Liver (tissue), 9 donors: Measurements from ENCODE around the gene C5orf34. TPM values are rescaled to one million over a fixed set of nuclear protein-coding genes. Genes with fewer than 3 reads are reported as not detected.
A peak's percentile ranks its signal among the peaks of the same experiment; 100 is the strongest.

ENCODE experiments used
- DNase-seq: peaks from one replicate; pipeline ENCODE4 v3.0.0-alpha.2; 2017; ENCODE audit warnings: low spot score
- H3K27ac ChIP-seq, 2 donors: one replicate each; pipeline ENCODE4 v1.7.0; 2013; ENCODE audit warnings: inconsistent platforms in 2 of 2, low read length in 2 of 2, control low read depth in 1 of 2, low read depth in 1 of 2, mild to moderate bottlenecking in 1 of 2
- H3K27me3 ChIP-seq, 4 donors: one replicate each; pipeline versions ENCODE4 v1.6.1 to v1.7.0; 2013; ENCODE audit warnings: low read length in 3 of 4, inconsistent platforms in 1 of 4, mild to moderate bottlenecking in 1 of 4, moderate library complexity in 1 of 4; ENCODE audit not compliant: control insufficient read depth in 4 of 4, insufficient read depth in 4 of 4
- H3K36me3 ChIP-seq, 4 donors: one replicate each; pipeline versions ENCODE4 v1.6.1 to v1.7.0; 2013; ENCODE audit warnings: low read length in 3 of 4, mild to moderate bottlenecking in 3 of 4, low read depth in 1 of 4, moderate library complexity in 1 of 4; ENCODE audit not compliant: control insufficient read depth in 4 of 4, insufficient read depth in 3 of 4
- H3K4me1 ChIP-seq, 4 donors: one replicate each; pipeline versions ENCODE4 v1.6.1 to v1.7.0; 2013; ENCODE audit warnings: low read length in 3 of 4, mild to moderate bottlenecking in 3 of 4, moderate library complexity in 1 of 4; ENCODE audit not compliant: control insufficient read depth in 4 of 4, insufficient read depth in 4 of 4
- H3K4me3 ChIP-seq, 3 donors: one replicate each; pipeline versions ENCODE4 v1.6.1 to v1.7.0; 2013; ENCODE audit warnings: low read length in 3 of 3, control low read depth in 1 of 3, low read depth in 1 of 3, mild to moderate bottlenecking in 1 of 3
- H3K9ac ChIP-seq, 2 donors: one replicate each; pipeline ENCODE4 v1.7.0; 2013; ENCODE audit warnings: low read length in 2 of 2, mild to moderate bottlenecking in 2 of 2, moderate library complexity in 2 of 2, control low read depth in 1 of 2, low read depth in 1 of 2
- H3K9me3 ChIP-seq, 4 donors: one replicate each; pipeline versions ENCODE4 v1.6.1 to v1.7.0; 2013; ENCODE audit warnings: low read length in 3 of 4; ENCODE audit not compliant: control insufficient read depth in 4 of 4
- EGR1 ChIP-seq, 2 donors: IDR thresholded peaks; 2 replicates each; pipeline ENCODE4 v1.6.1; 2016 to 2018; ENCODE audit warnings: antibody characterized with exemption in 2 of 2, low read depth in 2 of 2
- FOXA1 ChIP-seq: IDR thresholded peaks from 2 replicates; pipeline ENCODE4 v1.6.1; 2016; ENCODE audit warnings: antibody characterized with exemption
- FOXA2 ChIP-seq: IDR thresholded peaks from 2 replicates; pipeline ENCODE4 v1.6.1; 2016; ENCODE audit warnings: antibody characterized with exemption
- GABPA ChIP-seq, 2 donors: IDR thresholded peaks in 1 of 2; conservative IDR thresholded peaks in 1 of 2; 2 replicates each; pipeline ENCODE4 v1.6.1; 2016; ENCODE audit warnings: antibody characterized with exemption in 2 of 2, mild to moderate bottlenecking in 1 of 2, moderate library complexity in 1 of 2
- HNF4A ChIP-seq, 2 donors: conservative IDR thresholded peaks; 2 replicates each; pipeline ENCODE4 v1.6.1; 2016; ENCODE audit warnings: antibody characterized with exemption in 2 of 2, mild to moderate bottlenecking in 2 of 2
- HNF4G ChIP-seq: IDR thresholded peaks from 2 replicates; pipeline ENCODE4 v1.6.1; 2016; ENCODE audit warnings: antibody characterized with exemption
- MAX ChIP-seq: IDR thresholded peaks from 2 replicates; pipeline ENCODE4 v1.6.1; 2016; ENCODE audit warnings: antibody characterized with exemption
- NR2F2 ChIP-seq: IDR thresholded peaks from 2 replicates; pipeline ENCODE4 v1.6.1; 2016; ENCODE audit warnings: antibody characterized with exemption
- RAD21 ChIP-seq, 2 donors: IDR thresholded peaks; 2 replicates each; pipeline ENCODE4 v1.6.1; 2016; ENCODE audit warnings: antibody characterized with exemption in 2 of 2, mild to moderate bottlenecking in 2 of 2
- RXRA ChIP-seq, 2 donors: IDR thresholded peaks; 2 replicates each; pipeline ENCODE4 v1.6.1; 2017 to 2018; ENCODE audit warnings: antibody characterized with exemption in 2 of 2, mild to moderate bottlenecking in 1 of 2
- SP1 ChIP-seq: IDR thresholded peaks from 2 replicates; pipeline ENCODE4 v1.6.1; 2018; ENCODE audit warnings: antibody characterized with exemption, mild to moderate bottlenecking
- TAF1 ChIP-seq: conservative IDR thresholded peaks from 2 replicates; pipeline ENCODE4 v1.6.1; 2016; ENCODE audit warnings: antibody characterized with exemption, mild to moderate bottlenecking
- YY1 ChIP-seq: IDR thresholded peaks from 2 replicates; pipeline ENCODE4 v1.6.1; 2016; ENCODE audit warnings: antibody characterized with exemption, mild to moderate bottlenecking
- ZBTB33 ChIP-seq: IDR thresholded peaks from 2 replicates; pipeline ENCODE4 v1.6.1; 2016; ENCODE audit warnings: antibody characterized with exemption
- WGBS: extraction: QIAGEN DNeasy Blood & Tissue Kit; methylation state at CpG from one replicate; pipeline ENCODE4 v1.1.7; 2013; 5-methylcytosine and 5-hydroxymethylcytosine counted together
- polyA plus RNA-seq, 2 donors: library from polyadenylated mRNA; stranded (reverse) in 1 of 2; unstranded in 1 of 2; fragments of 200-250 nt in 1 of 2; fragments of >200 nt in 1 of 2; fragmentation: Nextera tagmentation in 1 of 2; extraction: Ambion mirVana in 1 of 2; gene quantifications; one replicate each; pipeline versions ENCODE4 v1.2.1 to v1.2.3, GENCODE V29; 2013 to 2015
- total RNA-seq, 2 donors: library from RNA; depleted of rRNA; stranded (reverse); fragments of >200 nt; gene quantifications; one replicate each; pipeline ENCODE4 v1.2.3, GENCODE V29; 2014
- TF ChIP-seq, protein P1 (sequence below): IDR thresholded peaks from 2 replicates; pipeline ENCODE4 v1.6.1; 2016; ENCODE audit warnings: antibody characterized with exemption, mild to moderate bottlenecking
- donor health status: healthy.
- donor health status: healthy.
- donor health status: healthy.
- donor health status: healthy.
- donor health status: healthy.

The C5orf34 gene, protein sequence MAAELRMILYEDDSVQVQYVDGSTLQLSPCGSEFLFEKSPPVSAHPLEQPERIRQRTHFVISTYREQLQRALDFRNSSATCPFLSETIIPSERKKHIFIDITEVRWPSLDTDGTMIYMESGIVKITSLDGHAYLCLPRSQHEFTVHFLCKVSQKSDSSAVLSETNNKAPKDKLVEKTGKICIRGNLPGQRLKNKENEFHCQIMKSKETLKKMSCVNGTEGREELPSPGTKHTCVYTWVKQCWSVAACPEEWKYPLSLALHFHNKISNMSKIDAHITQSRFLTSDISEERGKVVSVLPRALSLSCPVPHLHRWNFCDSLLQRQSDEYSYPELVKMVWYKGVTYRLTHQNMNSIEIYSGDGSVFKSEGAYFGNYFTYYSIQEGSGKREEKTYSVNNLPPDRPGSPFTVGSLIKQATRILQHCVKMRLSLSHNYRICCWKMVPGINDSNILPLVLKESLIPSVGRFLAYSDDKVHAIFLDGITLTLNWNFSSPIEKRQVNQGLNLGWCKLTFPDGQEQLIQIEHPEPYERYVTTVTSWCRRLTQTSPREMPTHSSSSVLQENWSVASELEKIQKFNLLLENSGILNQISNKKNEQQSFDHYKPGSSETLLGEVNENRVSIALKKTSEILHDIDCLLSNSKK
- total RNA-seq, result 1 to 10 TPM in 1 of 2 donors, under 1 TPM in 1; 0.59 to 3.0 TPM
- polyA plus RNA-seq, result under 1 TPM; 0.31 to 0.33 TPM

DNA sequence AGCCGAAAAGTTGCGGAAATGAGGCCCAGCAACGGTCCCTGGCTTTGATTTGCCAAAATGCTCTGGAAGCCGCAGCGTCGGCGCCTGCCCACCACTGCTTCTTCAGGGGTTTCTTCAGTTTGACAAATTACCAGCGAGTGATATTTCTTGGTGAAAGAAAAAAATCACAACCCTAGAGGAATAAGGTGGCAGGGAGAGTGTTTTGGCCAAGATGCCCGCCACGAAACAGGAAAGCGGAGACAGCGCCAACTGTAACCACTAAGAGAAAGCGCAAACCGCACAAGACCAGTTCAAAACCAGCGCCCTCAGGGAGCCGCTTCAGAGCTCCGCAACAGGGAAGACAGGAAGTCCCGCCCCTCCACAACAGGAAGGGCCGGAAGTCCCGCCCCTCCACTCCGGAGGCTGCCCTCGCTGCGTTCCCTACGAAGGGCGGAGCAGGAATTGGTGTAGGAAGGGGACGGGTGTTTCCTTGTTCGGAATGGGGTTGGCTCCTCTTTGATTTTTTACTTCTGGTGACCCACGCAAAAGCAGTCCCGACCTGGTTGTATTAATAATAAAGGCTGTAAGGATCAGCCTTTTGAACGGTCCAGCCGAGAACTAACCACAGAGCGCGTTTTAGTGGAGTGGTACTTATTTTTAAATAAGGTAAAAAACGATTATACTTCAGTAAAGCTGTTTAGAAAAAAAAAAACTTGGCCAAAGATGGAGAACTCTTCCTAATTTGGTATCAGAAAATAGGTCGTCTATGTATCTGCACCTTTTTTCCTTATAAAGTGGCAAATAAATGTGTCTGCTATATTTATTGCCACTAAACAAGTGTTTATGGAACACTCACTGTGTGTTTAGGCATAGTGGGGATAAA lies at the start of gene C5orf34:
Gene C5orf34 (minus strand): TSS at position 333 of the 862 bp plus-strand sequence. CDS start 5,809 bp downstream, outside the sequence.
- WGBS, result under 1% methylated on average over 35 of the region's 35 CpGs
- Histone ChIP-seq H3K36me3 (no peaks in the 10 kb centered on the region), H3K4me3 (peak within 1 kb of the TSS; percentile 62 to 88 (median 76)), H3K4me1 (peaks cover 2 to 16% (median 8%) of the 10 kb centered on the region in 4 donors), H3K9me3 (no peaks in the 10 kb centered on the region), H3K27ac (peak within 1 kb of the TSS; percentile 56 to 68), H3K9ac (peak within 1 kb of the TSS; percentile 64 to 76), H3K27me3 (no peaks in the 10 kb centered on the region)
- TF ChIP-seq HNF4A (conservative IDR thresholded peaks at IDR 0.05) (peak in 1 of 2 donors; percentile 4), HNF4G (no peak), GABPA (IDR thresholded peaks at IDR 0.05 in 1 of 2, conservative IDR thresholded peaks at IDR 0.05 in 1 of 2) (peak; percentile 99), SP1 (peak; percentile 42), YY1 (peak; percentile 91), FOXA1 (peak; percentile 61), FOXA2 (no peak), TAF1 (peak; percentile 95), NR2F2 (no peak), MAX (peak; percentile 70), RAD21 (IDR thresholded peaks at IDR 0.05) (peak; percentile 42 to 49), RXRA (IDR thresholded peaks at IDR 0.05) (peak in 1 of 2 donors; percentile 11), ZBTB33 (peak; percentile 39), EGR1 (IDR thresholded peaks at IDR 0.05; ENCODE audit: low read depth in 2 of 2) (peak in 1 of 2 donors; percentile 41)
- TF ChIP-seq, protein P1, sequence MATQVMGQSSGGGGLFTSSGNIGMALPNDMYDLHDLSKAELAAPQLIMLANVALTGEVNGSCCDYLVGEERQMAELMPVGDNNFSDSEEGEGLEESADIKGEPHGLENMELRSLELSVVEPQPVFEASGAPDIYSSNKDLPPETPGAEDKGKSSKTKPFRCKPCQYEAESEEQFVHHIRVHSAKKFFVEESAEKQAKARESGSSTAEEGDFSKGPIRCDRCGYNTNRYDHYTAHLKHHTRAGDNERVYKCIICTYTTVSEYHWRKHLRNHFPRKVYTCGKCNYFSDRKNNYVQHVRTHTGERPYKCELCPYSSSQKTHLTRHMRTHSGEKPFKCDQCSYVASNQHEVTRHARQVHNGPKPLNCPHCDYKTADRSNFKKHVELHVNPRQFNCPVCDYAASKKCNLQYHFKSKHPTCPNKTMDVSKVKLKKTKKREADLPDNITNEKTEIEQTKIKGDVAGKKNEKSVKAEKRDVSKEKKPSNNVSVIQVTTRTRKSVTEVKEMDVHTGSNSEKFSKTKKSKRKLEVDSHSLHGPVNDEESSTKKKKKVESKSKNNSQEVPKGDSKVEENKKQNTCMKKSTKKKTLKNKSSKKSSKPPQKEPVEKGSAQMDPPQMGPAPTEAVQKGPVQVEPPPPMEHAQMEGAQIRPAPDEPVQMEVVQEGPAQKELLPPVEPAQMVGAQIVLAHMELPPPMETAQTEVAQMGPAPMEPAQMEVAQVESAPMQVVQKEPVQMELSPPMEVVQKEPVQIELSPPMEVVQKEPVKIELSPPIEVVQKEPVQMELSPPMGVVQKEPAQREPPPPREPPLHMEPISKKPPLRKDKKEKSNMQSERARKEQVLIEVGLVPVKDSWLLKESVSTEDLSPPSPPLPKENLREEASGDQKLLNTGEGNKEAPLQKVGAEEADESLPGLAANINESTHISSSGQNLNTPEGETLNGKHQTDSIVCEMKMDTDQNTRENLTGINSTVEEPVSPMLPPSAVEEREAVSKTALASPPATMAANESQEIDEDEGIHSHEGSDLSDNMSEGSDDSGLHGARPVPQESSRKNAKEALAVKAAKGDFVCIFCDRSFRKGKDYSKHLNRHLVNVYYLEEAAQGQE, result peak; percentile 75
- peak; percentile 99 for DNase-seq
